Measurements from ENCODE around the gene CDKN2B-AS1.

The CDKN2B-AS1 gene

DNA sequence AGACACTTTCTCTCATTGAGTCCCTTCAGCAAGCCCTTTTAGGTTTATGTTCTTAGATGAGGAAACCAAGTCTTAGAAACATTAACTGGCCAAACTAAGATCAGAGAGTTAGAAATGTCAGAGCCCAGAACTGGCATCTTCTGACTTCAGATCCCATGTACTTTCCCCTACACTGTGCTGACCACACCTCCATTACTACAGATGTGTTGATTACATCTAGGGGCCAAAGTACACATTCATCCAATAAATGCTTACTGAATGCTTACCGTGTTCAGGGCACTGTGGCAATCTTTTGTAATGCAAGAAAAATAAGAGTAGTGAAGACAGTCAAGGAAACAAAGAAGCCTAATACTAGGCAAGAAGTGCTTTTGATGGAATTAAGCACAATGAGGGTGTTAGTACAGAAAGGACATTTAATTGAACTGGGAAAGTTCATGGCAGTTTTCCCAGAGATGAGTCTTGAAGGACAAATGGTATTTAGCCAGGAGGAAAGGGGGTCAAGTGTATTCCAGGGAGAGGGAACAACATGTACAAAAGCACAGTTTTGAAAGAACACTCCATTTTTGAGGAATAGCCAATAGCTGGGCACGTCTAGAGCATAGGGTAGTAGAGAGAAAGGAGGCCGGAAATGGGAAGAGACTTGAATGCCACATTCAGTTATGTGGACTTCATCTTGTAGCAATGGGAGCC, 104.2 kb downstream of the CDKN2B-AS1 start:
- no peak for DNase-seq

DNA sequence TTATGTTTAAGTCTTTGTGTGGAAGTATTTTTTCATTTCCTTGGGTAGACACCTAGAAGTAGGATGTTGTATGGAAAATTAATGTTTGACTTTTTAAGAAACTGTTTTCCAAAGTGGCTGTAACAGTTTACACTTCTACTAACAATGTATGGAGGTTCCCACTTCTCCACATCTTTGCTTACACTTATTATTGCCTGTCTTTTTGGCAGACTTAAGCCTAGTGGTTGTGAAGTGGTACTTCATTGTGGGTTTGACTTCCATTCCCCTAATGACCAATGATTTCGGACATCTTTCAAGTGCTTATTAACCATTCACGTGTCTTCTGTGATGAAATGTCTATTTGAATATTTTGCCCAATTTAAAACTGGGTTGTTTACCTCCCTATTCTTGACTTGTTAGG, 106.0 kb downstream of the CDKN2B-AS1 start:
- no peak for DNase-seq

DNA sequence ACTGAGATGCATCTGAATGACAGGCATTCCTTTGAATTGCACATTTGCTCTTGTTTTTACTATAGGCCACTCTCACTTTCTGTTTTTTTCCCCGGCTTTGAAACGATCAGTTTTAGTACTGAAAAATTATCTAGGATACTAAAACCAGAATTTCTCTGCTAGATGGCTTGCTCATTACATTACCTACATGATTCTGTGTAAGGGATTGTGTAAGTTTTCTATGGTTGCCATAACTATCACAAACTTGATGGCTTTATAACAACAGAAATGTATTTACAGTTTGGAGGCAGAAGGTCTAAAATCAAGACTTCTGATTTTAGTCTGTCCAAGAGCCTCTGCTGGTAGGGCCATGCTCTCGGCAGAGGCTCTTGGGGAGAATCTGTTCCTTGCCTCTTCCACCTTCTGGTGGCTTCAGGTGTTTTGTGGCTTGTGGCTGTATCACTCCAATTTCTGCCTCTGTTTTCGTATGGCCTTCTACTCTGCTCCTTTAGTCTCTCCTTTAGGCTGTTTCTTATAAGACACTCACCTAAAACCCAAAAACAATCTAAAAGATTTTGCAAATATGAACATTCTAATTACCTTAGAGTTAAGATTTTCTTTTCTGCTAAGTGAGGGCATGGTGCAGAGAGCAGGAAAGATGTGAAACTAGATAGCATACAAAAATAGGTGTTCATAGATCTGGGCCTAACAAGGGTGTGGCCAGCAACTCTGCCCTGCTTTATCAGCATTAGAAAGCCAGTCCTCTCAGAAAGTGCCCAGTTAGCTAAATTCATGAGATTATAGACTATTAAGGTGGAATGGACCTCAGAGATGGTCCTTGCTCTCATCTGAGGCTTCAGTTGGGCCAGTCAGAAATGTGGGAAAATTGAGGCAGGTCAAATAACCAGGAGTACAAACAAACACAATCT, 107.8 kb downstream of the CDKN2B-AS1 start:
- DNase-seq, result no peak

DNA sequence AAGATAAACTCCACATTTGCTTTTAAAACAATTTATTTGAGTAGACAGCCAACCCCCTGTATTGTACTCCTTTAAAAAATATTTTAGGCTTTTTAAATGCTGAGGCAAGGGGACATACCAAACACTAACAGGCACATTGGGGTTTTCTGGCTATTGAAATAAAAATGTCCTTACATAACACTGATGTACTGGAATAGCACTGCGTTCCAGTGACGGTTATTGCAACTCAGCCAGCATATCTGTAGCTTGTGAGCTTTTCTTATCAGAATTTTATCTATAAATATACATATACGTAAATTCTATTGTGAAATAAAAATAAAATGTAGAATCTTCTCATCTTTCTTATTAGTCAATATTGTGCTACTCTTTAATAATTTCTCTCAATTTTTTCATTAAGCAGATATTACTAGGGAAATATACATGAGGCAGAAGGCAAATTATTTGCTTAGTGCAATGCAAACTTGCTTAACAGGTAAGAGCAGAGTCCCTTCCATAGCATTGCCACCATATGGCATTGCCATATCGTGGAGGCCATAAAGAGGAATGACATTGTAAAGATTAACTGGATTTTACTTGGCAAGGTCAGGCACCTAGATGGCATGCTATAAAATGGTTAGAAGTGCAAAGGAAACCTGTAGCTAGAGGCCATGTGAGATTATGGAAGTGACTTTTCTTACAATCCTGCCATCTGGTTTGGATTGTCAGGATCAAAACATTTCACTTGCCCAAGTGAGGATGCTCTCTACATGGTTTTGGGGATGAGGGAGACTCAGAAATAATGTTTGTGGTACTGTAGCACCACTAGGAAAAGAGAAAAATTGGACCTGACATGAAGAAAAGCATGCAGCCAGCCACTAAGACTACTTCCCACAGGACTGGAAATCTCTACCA, 109.3 kb downstream of the CDKN2B-AS1 start:
- DNase-seq, result no peak

DNA sequence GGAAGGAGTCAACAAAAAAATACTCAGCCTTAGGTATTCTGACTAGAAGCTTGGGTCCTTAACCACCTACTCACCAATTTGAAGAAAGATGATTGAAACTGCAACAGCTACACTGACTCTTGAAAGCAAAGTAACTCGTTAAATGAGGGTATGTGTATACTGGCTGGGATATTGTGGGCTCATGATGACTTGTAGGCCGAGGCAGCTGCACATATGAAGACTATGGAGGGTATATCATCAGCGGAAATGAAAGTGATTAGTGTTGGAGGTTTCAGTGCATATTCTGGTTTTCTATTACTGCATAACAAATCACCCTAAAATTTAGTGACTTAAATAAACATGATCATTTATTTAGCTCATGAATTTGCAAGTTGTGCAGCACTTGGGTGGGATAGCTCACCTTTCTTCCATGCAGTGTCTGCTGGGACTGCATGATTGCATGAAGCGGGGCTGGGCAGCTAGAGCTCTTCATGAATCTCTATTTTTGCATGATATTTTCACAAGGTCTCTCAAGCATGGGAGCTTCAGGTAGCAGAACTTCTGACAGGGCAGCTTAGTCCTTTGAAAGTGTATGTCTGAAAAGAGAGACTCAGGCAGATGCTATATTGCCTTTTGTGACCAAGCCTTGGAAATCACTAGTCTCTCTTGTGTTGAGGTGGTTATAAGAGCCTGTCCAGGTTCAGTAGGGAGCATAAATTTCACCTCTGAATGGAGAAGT, 110.6 kb downstream of the CDKN2B-AS1 start:
- peak; percentile 25 for DNase-seq

DNA sequence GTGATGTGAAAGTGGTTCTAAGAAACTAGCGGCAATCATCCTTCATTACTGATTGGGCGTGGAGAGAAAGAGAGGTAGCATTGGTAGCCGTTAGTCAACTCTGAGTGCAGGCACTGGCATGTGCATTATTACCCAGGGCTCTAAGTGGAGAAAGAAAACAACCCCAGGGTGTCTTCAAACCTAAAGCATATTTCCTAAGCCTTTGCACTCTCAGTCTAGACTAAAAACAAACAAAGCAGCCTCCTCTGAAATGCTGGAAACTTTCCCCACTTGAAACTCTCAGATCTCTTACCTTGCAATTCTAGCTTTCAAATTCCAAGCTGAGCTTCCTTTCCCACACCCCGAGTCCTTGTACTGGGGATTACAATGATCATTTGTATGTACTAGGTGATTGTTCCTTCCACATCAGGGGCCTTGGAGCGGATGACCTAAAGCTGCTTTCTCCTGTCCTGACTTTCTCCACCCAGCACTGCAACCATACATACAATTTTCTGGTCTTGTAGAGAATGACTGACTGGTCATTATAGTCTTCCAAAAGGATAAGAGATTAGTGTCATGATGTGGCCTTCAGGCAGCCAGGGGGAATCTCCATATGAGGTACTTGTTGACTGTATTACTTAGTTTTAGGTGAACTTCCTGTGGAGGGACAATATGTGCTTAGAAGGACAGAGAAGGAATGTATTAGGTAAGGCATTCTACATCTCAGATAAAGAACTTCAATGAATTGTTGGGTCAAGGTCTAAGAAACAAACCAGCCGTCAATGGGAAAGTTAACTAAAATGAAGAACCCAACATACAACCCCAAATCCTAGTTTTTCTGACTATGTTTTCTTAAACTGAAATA, 112.8 kb downstream of the CDKN2B-AS1 start:
- DNase-seq, result no peak

DNA sequence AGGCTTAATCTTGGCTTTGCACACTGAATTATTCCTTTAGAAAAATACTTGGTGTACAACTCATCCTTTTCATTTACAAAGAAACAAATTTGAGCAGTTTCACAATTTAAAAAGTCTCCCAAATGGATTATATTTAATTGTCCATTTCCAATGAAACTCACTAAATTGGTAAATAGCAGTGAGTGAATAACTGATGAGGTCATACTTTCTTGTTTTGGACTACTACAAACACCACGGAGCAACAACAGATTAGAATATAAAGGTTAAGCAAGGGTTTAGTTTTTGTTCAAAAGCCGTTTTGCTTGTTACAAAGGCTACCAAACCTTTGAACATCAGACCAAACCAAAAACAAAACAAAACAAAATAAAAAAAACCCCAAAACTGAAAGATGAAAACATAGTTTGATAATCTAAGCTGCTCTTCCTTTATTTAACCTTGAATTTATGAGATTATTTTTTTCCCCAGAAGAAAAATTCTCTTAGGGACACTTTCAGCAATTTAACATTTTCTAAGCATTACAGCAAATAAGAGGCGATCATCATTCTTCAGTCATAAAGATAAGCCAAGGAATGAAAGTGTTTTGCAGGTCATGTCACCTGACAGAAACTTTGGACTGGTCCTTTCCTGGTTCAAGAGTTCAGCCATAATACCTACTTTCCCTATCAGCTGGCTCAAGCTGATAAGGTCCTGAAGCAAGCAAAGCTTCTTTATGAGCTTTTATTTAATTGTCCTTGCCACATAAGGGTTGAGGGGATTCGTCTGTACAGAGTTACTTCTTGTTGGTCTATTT, 114.2 kb downstream of the CDKN2B-AS1 start:
- no peak for DNase-seq

DNA sequence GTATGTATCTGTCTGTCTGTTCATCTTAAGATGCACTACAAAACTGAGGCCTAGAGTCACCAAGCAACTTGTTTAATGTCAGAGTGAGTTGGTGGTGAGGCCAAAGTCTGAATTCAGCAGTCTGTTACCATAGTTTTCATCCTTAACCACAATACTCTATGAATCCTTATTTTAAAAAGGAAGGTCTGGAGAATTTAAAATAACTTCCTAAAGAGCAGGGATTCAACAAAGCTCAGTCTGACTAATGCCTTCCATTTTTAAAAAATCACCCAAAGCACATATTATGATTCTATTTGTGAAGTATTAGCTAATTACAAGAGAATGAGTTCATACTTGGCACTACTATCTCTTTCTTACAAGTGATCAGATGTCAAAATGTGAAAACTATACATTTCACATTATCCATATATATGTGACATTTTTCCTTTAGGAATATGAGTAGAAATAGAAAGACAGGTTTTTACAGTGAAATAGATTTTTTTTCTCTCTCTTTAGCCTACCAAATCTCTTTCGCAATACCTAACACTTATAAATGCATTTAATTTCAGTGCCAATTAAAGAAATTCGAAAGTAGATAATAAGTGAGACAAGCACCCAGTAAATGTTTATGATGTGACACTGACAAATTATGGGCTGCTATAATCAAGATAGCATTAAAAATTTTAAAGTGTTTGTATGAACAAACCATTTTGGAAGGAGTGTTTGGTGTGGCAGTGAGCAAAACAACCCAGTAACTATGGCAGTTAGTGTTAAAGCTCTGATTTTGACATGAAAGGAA, 116.8 kb downstream of the CDKN2B-AS1 start:
- DNase-seq, result no peak

DNA sequence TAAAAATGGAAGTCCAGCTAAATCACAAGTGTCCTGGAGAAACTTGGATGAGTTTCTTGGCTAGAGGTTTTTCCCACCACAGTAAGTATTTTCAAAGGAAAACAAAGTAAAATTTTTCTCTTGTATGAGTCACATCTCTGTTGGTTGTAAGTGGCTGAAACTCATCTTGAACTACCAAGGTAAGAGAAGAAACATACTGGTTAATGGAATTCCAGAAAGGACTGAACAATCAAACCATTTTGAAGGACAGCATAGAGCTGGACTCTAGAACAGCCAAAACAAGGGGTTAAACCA, 117.3 kb downstream of the CDKN2B-AS1 start:
- DNase-seq, result no peak

DNA sequence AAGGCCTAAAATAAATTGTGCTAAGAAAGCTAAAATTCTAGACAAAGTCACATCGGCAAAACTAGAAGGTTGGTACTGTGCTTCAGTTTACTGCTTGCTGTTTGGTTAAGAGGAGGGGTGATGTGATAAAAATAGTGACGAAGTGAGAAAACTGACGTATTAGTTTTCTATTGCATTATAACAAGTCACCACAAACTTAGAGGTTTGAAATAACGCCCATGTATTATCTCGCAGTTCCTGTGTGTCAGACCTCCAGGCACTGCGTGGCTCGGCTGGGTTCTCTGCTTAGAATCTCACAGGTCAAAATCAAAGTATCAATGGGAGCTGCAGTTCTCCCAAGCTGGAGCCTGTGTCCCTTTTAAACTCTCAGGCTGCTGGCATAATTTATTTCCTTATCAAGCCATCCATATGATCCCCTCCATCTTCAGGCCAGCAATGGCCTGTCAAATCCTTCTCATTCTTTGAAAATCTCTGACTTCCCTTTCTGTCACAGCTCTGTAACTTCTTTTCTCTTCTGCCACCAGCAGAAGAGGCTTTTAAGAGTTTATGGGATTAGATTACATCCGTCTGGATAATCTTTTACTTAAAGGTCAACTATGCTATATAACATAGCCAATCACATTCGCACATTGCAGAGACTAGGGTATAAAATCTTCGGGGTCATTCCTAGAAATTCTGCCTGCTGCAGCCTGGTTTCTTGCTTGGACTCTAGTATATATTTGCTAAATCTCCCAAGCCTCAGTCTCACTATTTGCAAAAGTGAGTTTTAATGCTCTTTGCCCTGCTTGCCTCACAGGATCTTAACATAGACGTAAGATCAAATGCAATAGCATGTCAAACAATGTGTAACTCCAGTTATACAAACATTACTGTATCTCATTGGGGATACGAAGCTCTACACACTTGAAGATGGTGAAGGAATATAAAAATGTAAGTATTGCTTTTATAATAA, 118.6 kb downstream of the CDKN2B-AS1 start:
- no peak for DNase-seq

DNA sequence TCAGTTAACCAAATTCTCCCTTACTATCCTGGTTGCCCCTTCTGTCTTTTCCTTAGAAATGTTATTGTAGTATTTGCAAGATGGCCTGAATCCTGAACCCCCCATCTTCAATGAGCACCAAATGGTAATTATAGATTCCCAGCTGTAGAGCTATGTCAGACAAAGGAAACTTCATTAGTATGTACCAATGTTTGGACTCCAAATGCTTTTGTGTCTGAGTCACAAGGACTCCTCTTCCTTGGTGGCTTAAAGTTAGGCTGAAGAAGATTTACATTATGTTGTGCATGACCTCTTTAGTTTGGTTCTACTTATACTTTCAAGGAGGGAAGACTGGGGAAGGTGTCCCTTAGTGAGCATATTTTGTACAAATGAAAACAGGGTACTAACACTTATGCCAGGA, 120.4 kb downstream of the CDKN2B-AS1 start:
- DNase-seq, result no peak

DNA sequence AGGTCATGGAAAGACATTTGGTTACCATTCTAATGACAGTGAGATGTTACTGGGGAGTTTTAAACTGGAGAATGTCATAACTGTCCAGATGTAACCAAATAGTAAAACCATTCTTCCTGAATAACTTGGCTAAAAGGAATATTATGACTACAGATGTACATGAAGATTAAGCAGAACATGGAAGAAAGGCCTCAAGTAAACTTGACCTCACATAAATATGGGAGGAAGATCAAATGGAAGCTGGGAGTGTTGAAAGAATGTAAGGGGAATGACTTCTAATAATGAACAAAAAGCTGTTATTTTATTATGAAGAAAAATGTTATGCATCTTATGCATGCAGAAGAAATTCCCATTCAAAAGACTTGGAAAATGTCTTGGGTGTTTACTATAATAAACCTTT, 122.2 kb downstream of the CDKN2B-AS1 start:
- DNase-seq, result no peak

DNA sequence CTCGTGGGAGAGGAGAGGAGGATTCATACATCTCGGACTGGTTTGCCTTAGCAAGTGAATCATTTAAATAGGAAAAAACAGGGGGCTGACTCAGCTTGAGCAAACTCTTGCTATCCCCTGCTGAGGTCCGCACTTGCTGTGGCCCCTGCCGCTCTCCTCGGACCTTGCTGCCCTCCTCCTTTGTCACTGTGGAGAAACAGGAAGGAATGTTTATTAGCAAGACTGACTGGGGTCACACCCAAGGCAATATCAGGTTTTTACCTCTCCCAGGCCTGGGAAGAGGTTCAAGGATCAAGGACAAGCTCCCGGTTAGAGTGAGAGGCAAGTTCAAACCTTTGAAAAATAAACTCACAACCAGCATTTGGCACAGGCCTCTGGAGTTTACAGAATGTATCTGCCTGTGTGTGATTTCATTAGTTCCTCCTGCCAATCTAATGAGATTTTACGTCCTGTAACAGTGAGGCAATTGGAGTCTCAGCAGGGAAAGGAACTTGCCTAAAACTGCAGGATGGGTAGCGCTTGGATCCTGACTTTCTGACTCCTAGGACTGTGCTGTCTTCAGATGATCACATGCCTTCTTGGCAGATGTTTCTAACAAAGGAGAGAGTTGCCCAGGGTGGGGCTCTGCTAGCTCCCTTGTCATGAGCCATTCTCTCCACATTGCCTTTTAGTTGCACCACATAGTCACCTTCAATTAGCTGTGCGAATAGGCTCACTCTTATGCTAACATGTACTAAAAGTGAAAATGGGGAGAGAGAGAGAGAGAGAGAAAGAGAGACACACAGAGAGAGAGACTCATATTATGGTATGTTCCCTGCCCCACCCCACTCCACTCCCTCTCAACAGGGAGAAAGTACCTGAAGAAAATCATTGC, 123.2 kb downstream of the CDKN2B-AS1 start:
- DNase-seq, result no peak

DNA sequence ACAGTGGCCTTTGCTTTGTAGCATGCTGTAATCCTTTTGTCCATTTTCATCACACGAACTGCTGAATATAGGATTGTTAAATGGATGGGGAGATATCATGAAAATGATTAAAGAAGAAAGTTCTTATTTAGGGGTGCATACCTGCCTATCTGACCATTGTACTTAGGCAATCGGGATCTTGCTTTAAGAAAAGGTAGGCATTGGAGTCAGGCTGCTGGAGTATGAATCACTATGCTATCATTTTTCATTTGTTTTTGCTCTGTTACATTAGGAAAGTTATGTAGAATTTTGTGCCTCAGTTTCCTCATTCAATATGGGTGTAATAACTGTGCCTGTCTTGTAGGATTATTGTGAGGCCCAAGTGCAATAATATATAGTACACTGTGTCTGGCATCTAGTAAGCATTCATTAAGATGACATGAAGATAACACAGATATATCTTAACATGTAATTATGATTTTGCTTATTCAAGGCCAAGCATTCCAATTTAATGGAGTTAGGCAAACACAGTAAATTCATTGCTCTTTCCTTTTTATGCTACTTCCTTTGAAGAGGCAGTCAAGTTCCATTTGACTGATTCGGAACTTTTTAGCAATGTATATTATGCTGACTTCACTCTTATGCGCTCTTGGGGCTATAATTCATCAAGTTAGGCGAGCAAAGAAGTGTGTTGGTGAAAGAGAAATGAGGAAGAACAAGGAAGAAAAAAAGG, 124.4 kb downstream of the CDKN2B-AS1 start:
- no peak for DNase-seq

DNA sequence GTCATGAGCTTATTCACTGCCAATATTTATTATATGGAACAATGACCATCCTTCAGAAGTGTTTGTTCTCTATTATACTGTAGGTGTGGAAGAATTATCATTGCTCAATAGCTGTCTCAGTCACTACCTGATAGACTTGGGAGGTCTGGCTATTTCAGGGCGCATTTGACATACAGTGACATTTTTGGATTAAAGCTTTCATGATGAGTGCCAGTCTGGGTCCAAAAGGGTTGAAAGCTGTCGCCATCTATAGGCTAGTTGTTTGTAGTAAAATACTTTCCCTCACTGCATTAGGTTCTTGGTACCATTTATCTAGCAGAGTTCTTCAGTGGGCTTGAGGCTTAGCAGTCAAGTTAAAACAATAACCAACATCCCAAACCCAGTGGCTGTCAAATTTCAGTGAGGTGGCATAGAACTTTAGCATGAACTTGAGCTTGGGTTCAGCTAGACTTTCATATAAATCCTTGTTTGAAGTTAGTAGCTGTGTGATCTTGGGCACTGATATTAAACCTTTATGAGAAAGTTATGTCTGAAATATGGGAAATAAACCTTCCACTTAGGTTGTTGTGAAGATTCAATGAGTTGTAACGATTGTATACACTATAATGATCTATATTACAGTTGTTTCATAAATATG, 125.0 kb downstream of the CDKN2B-AS1 start:
- no peak for DNase-seq

DNA sequence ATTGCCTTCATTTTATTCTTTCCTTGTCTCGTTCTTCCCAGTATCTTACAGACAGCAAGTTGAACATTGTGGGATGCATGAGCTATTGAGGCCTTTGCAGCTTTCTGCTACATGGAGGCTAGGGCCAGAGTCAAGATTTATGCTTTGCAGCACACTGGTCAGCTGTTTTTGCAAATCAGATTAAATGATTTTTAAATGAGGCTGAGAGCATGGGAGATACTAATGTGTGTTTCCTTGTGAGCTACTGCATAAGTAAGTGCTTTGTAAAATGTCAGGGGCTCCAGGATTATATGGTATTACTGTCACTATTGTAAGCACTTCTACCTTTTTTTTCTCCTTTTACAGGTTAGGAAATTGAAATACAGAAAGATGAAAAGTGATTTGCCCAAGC, 125.6 kb downstream of the CDKN2B-AS1 start:
- no peak for DNase-seq

DNA sequence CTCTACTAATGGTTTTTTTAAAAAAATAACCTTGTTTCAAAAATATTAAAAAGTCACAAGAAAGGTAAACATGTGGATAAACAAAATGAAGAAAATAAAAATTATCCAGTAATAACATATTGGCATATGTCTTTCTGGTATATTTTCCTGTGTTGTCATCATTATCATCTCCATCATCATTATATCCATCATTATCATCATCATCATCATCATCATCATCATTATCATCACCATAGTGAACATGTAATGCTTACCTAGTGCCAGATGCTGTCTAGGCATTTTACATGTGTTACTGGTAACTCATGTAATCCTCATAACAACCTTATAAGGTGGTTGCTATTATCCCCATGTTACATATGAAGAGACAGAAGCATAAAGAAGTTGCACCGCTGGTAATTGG, 126.0 kb downstream of the CDKN2B-AS1 start:
- no peak for DNase-seq

All from stimulated activated CD4-positive, alpha-beta T cell treated with anti-CD3 and anti-CD28 coated beads, Interleukin-15, amount 100 ng/mL, for 24 hours (primary cell).